Peyer's patch (tissue), 4 donors: ENCODE data around the gene RASSF4.

Experiments used
- CTCF ChIP-seq, 6 experiments: fragments of 450-650 bp in 4 of 6; fragments of 200-600 bp in 2 of 6; sonication (generic) in 1 of 6; IDR thresholded peaks; one replicate each; pipeline ENCODE4 v1.5.1; 2017 to 2019; ENCODE audit warnings: antibody characterized with exemption in 6 of 6, mild to moderate bottlenecking in 3 of 6, moderate library complexity in 1 of 6
- POLR2A ChIP-seq, 2 donors: fragments of 450-650 bp; IDR thresholded peaks; one replicate each; pipeline ENCODE4 v1.5.1; 2017; ENCODE audit warnings: antibody characterized with exemption in 2 of 2, mild to moderate bottlenecking in 2 of 2, moderate library complexity in 2 of 2

- no peak for TF ChIP-seq CTCF (IDR thresholded peaks at IDR 0.05)
- no peak for TF ChIP-seq POLR2A (IDR thresholded peaks at IDR 0.05)
Measured at GRCh38 chr10:44921506-44921905, 38.1 kb upstream of the RASSF4 start.
